K562 (cell line): ENCODE results near the gene PTPMT1. TPM values are rescaled to one million over a fixed set of nuclear protein-coding genes. Genes with fewer than 3 reads are reported as not detected.

Experiments
- ATAC-seq: fragments of 200-7000 bp; cut with Tn5 transposase; 3 replicates; pipeline ENCODE4 v1.9.1; 2020; ENCODE audit warnings: moderate library complexity
- BruUV-seq: library from RNA; stranded (reverse); fragments of 400-500 nt; replicated peaks from 2 replicates; lab custom pipeline; 2021; lab: Mats Ljungman, UMichigan
- CTCF ChIA-PET: fragments of 300-600 bp; formaldehyde crosslinking; extraction: SDS; loops from one replicate; lab custom pipeline; 2021; ENCODE audit warnings: low intra/inter-chr PET ratio; lab: Yijun Ruan, JAX
- POLR2A ChIA-PET: fragments of 300-600, 350-650 bp; sonication (Branson Sonifier 250); formaldehyde crosslinking; extraction: SDS; loops from one replicate; lab custom pipeline; 2021; ENCODE audit warnings: antibody characterized with exemption, inconsistent platforms; lab: Yijun Ruan, JAX
- DNase-seq, 4 experiments: peaks; one replicate each; pipeline versions ENCODE4 v3.0.0 to v3.0.0-alpha.2; 2011 to 2018; ENCODE audit warnings: low spot score in 3 of 4, mixed read lengths in 3 of 4; ENCODE audit errors: extremely low read depth in 1 of 4
- FAIRE-seq: peaks from 2 replicates; lab custom pipeline; 2011; peaks lifted over from hg19 to GRCh38; lab: Jason Lieb, UNC
- H2AFZ ChIP-seq: 2 replicates; pipeline ENCODE4 v1.6.0; 2011; ENCODE audit warnings: low read depth, low read length, control low read depth, inconsistent platforms
- H3K27ac ChIP-seq: fragments of 200-600 bp; 3 replicates; pipeline ENCODE4 v1.8.0; 2011; ENCODE audit warnings: low read depth, mild to moderate bottlenecking, control low read depth, inconsistent platforms, low read length, moderate library complexity, mixed read lengths; ENCODE audit errors: extremely low read depth
- H3K27me3 ChIP-seq, 2 experiments: fragments of 300-600 bp in 1 of 2; 2 replicates in 1 of 2; 3 replicates in 1 of 2; pipeline versions ENCODE4 v1.6.0 to v1.8.0; 2011; ENCODE audit warnings: inconsistent platforms in 2 of 2, low read length in 2 of 2, mild to moderate bottlenecking in 1 of 2, mixed read lengths in 1 of 2, moderate library complexity in 1 of 2; ENCODE audit not compliant: control insufficient read depth in 2 of 2, insufficient read depth in 2 of 2
- H3K36me3 ChIP-seq: fragments of 300-600 bp; 3 replicates; pipeline ENCODE4 v1.8.0; 2011; ENCODE audit warnings: mild to moderate bottlenecking, low read length, inconsistent platforms; ENCODE audit not compliant: control insufficient read depth, insufficient read depth
- H3K4me1 ChIP-seq, 2 experiments: fragments of 200-600 bp in 1 of 2; replicated peaks in 1 of 2; 2 replicates in 1 of 2; 3 replicates in 1 of 2; pipeline versions ENCODE4 v1.5.1 to v1.8.0; 2011; ENCODE audit warnings: inconsistent platforms in 2 of 2, low read length in 2 of 2, mild to moderate bottlenecking in 1 of 2, mixed read lengths in 1 of 2, moderate library complexity in 1 of 2; ENCODE audit not compliant: control insufficient read depth in 2 of 2, insufficient read depth in 2 of 2
- H3K4me2 ChIP-seq: 2 replicates; pipeline ENCODE4 v1.6.1; 2011; ENCODE audit warnings: low read length, control low read depth, inconsistent platforms, mixed read lengths; ENCODE audit not compliant: insufficient read depth
- H3K4me3 ChIP-seq: fragments of 200-600 bp; sonication (generic), shearing (Covaris generic); 2 replicates; pipeline ENCODE4 v1.5.1; 2016; ENCODE audit warnings: control low read depth, inconsistent platforms
- H3K79me2 ChIP-seq: fragments of 200-600 bp; 3 replicates; pipeline ENCODE4 v1.8.0; 2011; ENCODE audit warnings: low read length, inconsistent platforms; ENCODE audit not compliant: control insufficient read depth, insufficient read depth
- H3K9ac ChIP-seq, 2 experiments: 2 replicates each; pipeline versions ENCODE4 v1.6.0 to v1.6.1; 2011; ENCODE audit warnings: low read depth in 2 of 2, low read length in 2 of 2, control low read depth in 1 of 2, inconsistent platforms in 1 of 2, mild to moderate bottlenecking in 1 of 2, mixed read lengths in 1 of 2; ENCODE audit not compliant: insufficient read depth in 1 of 2
- H3K9me1 ChIP-seq: one replicate; pipeline ENCODE4 v1.6.0; 2011; ENCODE audit warnings: inconsistent platforms, mild to moderate bottlenecking, low read length, moderate library complexity; ENCODE audit not compliant: control insufficient read depth, insufficient read depth
- H3K9me3 ChIP-seq: replicated peaks from 2 replicates; pipeline ENCODE4 v1.5.1; 2011; ENCODE audit warnings: low read depth, low read length, inconsistent platforms; ENCODE audit not compliant: control insufficient read depth, insufficient read depth
- H4K20me1 ChIP-seq: replicated peaks from 2 replicates; pipeline ENCODE4 v1.6.1; 2011; ENCODE audit warnings: low read length, inconsistent platforms, mixed read lengths; ENCODE audit not compliant: control insufficient read depth, insufficient read depth
- BDP1 ChIP-seq: IDR thresholded peaks from 3 replicates; pipeline ENCODE4 v1.6.1; 2011; ENCODE audit not compliant: insufficient read length, insufficient read depth
- CTBP1 ChIP-seq: fragments of 450-650 bp; IDR thresholded peaks from 2 replicates; pipeline ENCODE4 v1.6.1; 2016; ENCODE audit warnings: borderline replicate concordance
- ETS2 ChIP-seq: IDR thresholded peaks from 2 replicates; pipeline ENCODE4 v1.6.1; 2016; ENCODE audit warnings: borderline replicate concordance, missing genetic modification characterization, mild to moderate bottlenecking, moderate library complexity, missing compliant biosample characterization; ENCODE audit not compliant: poor library complexity, severe bottlenecking
- FIP1L1 ChIP-seq: fragments of 200-400 bp; formaldehyde crosslinking; IDR thresholded peaks from 2 replicates; pipeline ENCODE4 v1.6.1; 2018; ENCODE audit warnings: mild to moderate bottlenecking, low read depth, low read length; ENCODE audit not compliant: poor library complexity, severe bottlenecking
- HNRNPL ChIP-seq: fragments of 200-400 bp; formaldehyde crosslinking; IDR thresholded peaks from 2 replicates; pipeline ENCODE4 v1.6.1; 2017; ENCODE audit warnings: low read depth, mild to moderate bottlenecking, low read length
- HOMEZ ChIP-seq: fragments of 250-450 bp; sonication (Bioruptor Pico); IDR thresholded peaks from 2 replicates; pipeline ENCODE4 v1.4.0; 2020; ENCODE audit warnings: mild to moderate bottlenecking, moderate library complexity
- KLF13 ChIP-seq: fragments of 450-650 bp; IDR thresholded peaks from 2 replicates; pipeline ENCODE4 v1.6.1; 2016; ENCODE audit warnings: missing genetic modification characterization, low read depth, mild to moderate bottlenecking, missing compliant biosample characterization, moderate library complexity, borderline replicate concordance
- KLF16 ChIP-seq: IDR thresholded peaks from 2 replicates; pipeline ENCODE4 v1.6.1; 2016; ENCODE audit warnings: antibody characterized with exemption
- MCM5 ChIP-seq: fragments of 450-650 bp; IDR thresholded peaks from 2 replicates; pipeline ENCODE4 v1.6.1; 2016; ENCODE audit warnings: low read depth
- MYC ChIP-seq, 2 experiments: fragments of 250-450 bp in 1 of 2; sonication (Bioruptor Pico) in 1 of 2; IDR thresholded peaks; 2 replicates each; pipeline versions ENCODE4 v1.5.1 to v1.6.1; 2012 to 2021; ENCODE audit warnings: low read depth in 2 of 2, borderline replicate concordance in 1 of 2, improper control_type of control experiment in 1 of 2, low read length in 1 of 2, mild to moderate bottlenecking in 1 of 2, moderate library complexity in 1 of 2
- NCOA2 ChIP-seq, 2 experiments: fragments of 450-650 bp; IDR thresholded peaks; 2 replicates each; pipeline ENCODE4 v1.6.1; 2018; ENCODE audit warnings: mild to moderate bottlenecking in 2 of 2, moderate library complexity in 1 of 2; ENCODE audit not compliant: partially characterized antibody in 2 of 2
- NFE2L1 ChIP-seq: fragments of 450-650 bp; IDR thresholded peaks from 2 replicates; pipeline ENCODE4 v1.6.1; 2016; ENCODE audit warnings: missing genetic modification characterization, low read depth, mild to moderate bottlenecking, missing compliant biosample characterization, moderate library complexity, borderline replicate concordance
- SIN3B ChIP-seq: fragments of 450-650 bp; IDR thresholded peaks from 2 replicates; pipeline ENCODE4 v1.6.1; 2017; ENCODE audit warnings: low read depth, mild to moderate bottlenecking, moderate library complexity
- TSHZ1 ChIP-seq: fragments of 250-450 bp; sonication (Bioruptor Pico); IDR thresholded peaks from 2 replicates; pipeline ENCODE4 v1.4.0; 2020; ENCODE audit warnings: mild to moderate bottlenecking, moderate library complexity
- ZNF174 ChIP-seq: fragments of 250-450 bp; sonication (Bioruptor Pico); IDR thresholded peaks from 2 replicates; pipeline ENCODE4 v1.4.0; 2020; ENCODE audit warnings: mild to moderate bottlenecking
- ZNF263 ChIP-seq: sonication (generic); formaldehyde crosslinking; IDR thresholded peaks from 2 replicates; pipeline ENCODE4 v1.8.0; 2022; ENCODE audit warnings: mild to moderate bottlenecking, missing genetic modification reagents, borderline replicate concordance
- ZNF316 ChIP-seq: fragments of 450-650 bp; IDR thresholded peaks from 2 replicates; pipeline ENCODE4 v1.6.1; 2016
- ZNF696 ChIP-seq: fragments of 250-450 bp; sonication (Bioruptor Pico); conservative IDR thresholded peaks from 2 replicates; pipeline ENCODE4 v1.4.0; 2020; ENCODE audit warnings: mild to moderate bottlenecking, moderate library complexity
- WGBS: fragments of 100-300 bp; shearing (Covaris generic); methylation state at CpG from one replicate; pipeline ENCODE4 v1.1.6; 2016; ENCODE audit warnings: low coverage, mixed read lengths; ENCODE audit not compliant: insufficient coverage; ENCODE audit errors: missing lambda C conversion rate; 5-methylcytosine and 5-hydroxymethylcytosine counted together
- in situ Hi-C: fragments of 300-500 bp; cut with MboI; formaldehyde crosslinking; loops from 4 replicates; pipeline ENCODE4 v1.15.0; 2018; ENCODE audit warnings: inconsistent platforms, mixed read lengths
- intact Hi-C: fragments of 100-400 bp; cut with micrococcal nuclease; formaldehyde crosslinking; loops from 2 replicates; pipeline ENCODE4 v1.14.2; 2022
- polyA plus RNA-seq, 8 experiments: library from polyadenylated mRNA; depleted of rRNA in 4 of 8; stranded (reverse) in 5 of 8; unstranded in 3 of 8; fragments of >200 nt; fragmentation: Nextera tagmentation in 2 of 8; fragmentation: Illumina TruSeq in 1 of 8; extraction: Ambion mirVana in 2 of 8; extraction: Trizol in 1 of 8; gene quantifications; 2 replicates each; pipeline versions ENCODE4 v1.2.1 to v1.2.3, GENCODE V29; 2011 to 2014; ENCODE audit warnings: inconsistent platforms in 1 of 8, missing spikeins in 1 of 8
- total RNA-seq, 7 experiments: library from RNA; depleted of rRNA in 6 of 7; stranded (reverse); fragments of >200 nt in 6 of 7; fragmentation: Illumina TruSeq in 2 of 7; extraction: Trizol in 2 of 7; gene quantifications; 2 replicates each; pipeline versions ENCODE4 v1.2.1 to v1.2.3, GENCODE V29; 2011 to 2021; ENCODE audit warnings: low replicate concordance in 1 of 7

Gene PTPMT1
- total and polyA plus RNA-seq, 9 of the 15 experiments (the other 6 are each of a cell fraction or from before 2014, with no cell fraction given) = 10.4 to 140 (median 67.2) TPM

GRCh38 chr11:47553406-47553743 is 12.0 kb upstream of the PTPMT1 start:
- POLR2A ChIA-PET = interaction anchor here (0.5 to 3.8 kb wide), 7 partner anchors 12 to 1184 kb away, joined by 3 to 28 read pairs (median 4); partner anchors contain the start of gene PTPMT1
- peak overlapping the region; percentile 86 to 92; a peak in 3 of 4 replicates for H3K9ac ChIP-seq
- TF ChIP-seq MYC (IDR thresholded peaks at IDR 0.05; ENCODE audit: low read depth, low read length) = no peak
- no peak for TF ChIP-seq MYC (CRISPR knock-in tag; IDR thresholded peaks at IDR 0.05; ENCODE audit: borderline replicate concordance, low read depth)
- TF ChIP-seq ZNF316 = no peak
- no peak for TF ChIP-seq ZNF174 (CRISPR knock-in tag)
- TF ChIP-seq NCOA2 (IDR thresholded peaks at IDR 0.05; ENCODE audit: partially characterized antibody in 2 of 2) = peak in 1 of 2 experiments; percentile 56
- TF ChIP-seq ZNF263 = no peak
- TF ChIP-seq TSHZ1 = no peak
- TF ChIP-seq CTBP1 = 0 out of 2 replicates have a peak, but pooled peaks have one; percentile 12
- no peak for TF ChIP-seq HOMEZ
- no peak for TF ChIP-seq ZNF696 (CRISPR knock-in tag)
- no peak for TF ChIP-seq FIP1L1
- TF ChIP-seq ETS2 (tag) = no peak
- no peak for TF ChIP-seq KLF16
- TF ChIP-seq NFE2L1 (tag) = no peak
- no peak for TF ChIP-seq BDP1
- TF ChIP-seq KLF13 (tag) = 0 out of 2 replicates have a peak, but pooled peaks have one; percentile 2
- TF ChIP-seq SIN3B = no peak
- TF ChIP-seq MCM5 = no peak
- TF ChIP-seq HNRNPL = 0 out of 2 replicates have a peak, but pooled peaks have one; percentile 10

More at GRCh38 chr11:47553406-47553743, 12.0 kb upstream of the PTPMT1 start:
- intact Hi-C loops (loop anchor here (5.0 kb wide), 1 partner anchor 41 kb away; no protein-coding TSS in a partner anchor), in situ Hi-C loops (no loop called here)
- CTCF ChIA-PET = interaction anchor here (0.6 kb wide), 2 partner anchors 98 to 146 kb away, joined by 4 to 6 read pairs; no protein-coding TSS in a partner anchor
- Histone ChIP-seq H3K79me2 (peaks cover 46% of the 10 kb centered on the region), H2AFZ (peak overlapping the region; percentile 95), H4K20me1 (peaks cover 12% of the 10 kb centered on the region), H3K36me3 (peaks cover 24% of the 10 kb centered on the region), H3K9me3 (no peaks in the 10 kb centered on the region), H3K27ac (peak overlapping the region; percentile 15; the same call in 1 of the 3 replicates), H3K9me1 (peaks cover 6% of the 10 kb centered on the region), H3K27me3 (no peaks in the 10 kb centered on the region), H3K4me3 (peak overlapping the region; percentile 100), H3K4me1 (peaks cover 11 to 18% of the 10 kb centered on the region in 2 experiments; a peak in 4 of 5 replicates), H3K4me2 (peak overlapping the region; percentile 96)
- DNase-seq (no peak), ATAC-seq (peak; percentile 7), FAIRE-seq (no peak)
- WGBS = 35% methylated on average over 9 of the region's 9 CpGs
- no TSS peak for BruUV-seq
